ENCODE measurements around the gene ZNF536. TPM values are rescaled to one million over a fixed set of nuclear protein-coding genes. Genes with fewer than 3 reads are reported as not detected.

The ZNF536 gene
- total RNA-seq, 5 donors from 2014 or later (not counting 1 experiment from before 2014, with no cell fraction given), result 0.03 to 0.40 (median 0.07) TPM; not detected in 1

- H3K36me3 ChIP-seq (ENCODE audit: control insufficient read depth in 2 of 2, extremely low read depth in 1 of 2, insufficient read depth in 1 of 2, low read length in 1 of 2), result no peaks in the 10 kb centered on the region
- POLR2A ChIA-PET, result no interaction called here
- H3K4me1 ChIP-seq (ENCODE audit: control insufficient read depth in 1 of 2, extremely low read depth in 1 of 2, insufficient read depth in 2 of 2, low read length in 2 of 2), result no peaks in the 10 kb centered on the region
- no peaks in the 10 kb centered on the region for H3K4me1 Mint-ChIP-seq
- no peaks in the 10 kb centered on the region for H3K36me3 Mint-ChIP-seq
- H3K27me3 ChIP-seq (replicated peaks in 1 of 2; ENCODE audit: control insufficient read depth in 2 of 2, extremely low read depth in 1 of 2, insufficient read depth in 2 of 2, low read length in 1 of 2), result peaks cover 0 to 9% of the 10 kb centered on the region in 2 experiments
- no peaks in the 10 kb centered on the region for H3K27me3 Mint-ChIP-seq
- no peak overlapping the region for H3K4me3 ChIP-seq (ENCODE audit: control insufficient read depth in 1 of 2, extremely low read depth in 1 of 2, low read length in 1 of 2)
- no peak for DNase-seq
- CTCF ChIA-PET, result no interaction called here
- H3K4me3 Mint-ChIP-seq, result no peak overlapping the region
- no peaks in the 10 kb centered on the region for H3K9me3 ChIP-seq
- H3K27ac ChIP-seq (ENCODE audit: low read length), result no peak overlapping the region
- no peak for ATAC-seq (replicated peaks in 1 of 4)
- no peak overlapping the region for H3K27ac Mint-ChIP-seq
- H3K9me3 Mint-ChIP-seq, result no peaks in the 10 kb centered on the region
- 85% methylated on average over 2 of the region's 5 CpGs for WGBS (ENCODE audit: insufficient coverage)
These were observed 193.5 kb downstream of the ZNF536 start for GRCh38 chr19:30565636-30566035.

GRCh38 chr19:30566681-30567420 is 194.7 kb downstream of the ZNF536 start:
- no peaks in the 10 kb centered on the region for H3K4me1 Mint-ChIP-seq
- no peaks in the 10 kb centered on the region for H3K9me3 Mint-ChIP-seq
- CTCF ChIA-PET, result no interaction called here
- POLR2A ChIA-PET, result no interaction called here
- no peaks in the 10 kb centered on the region for H3K36me3 Mint-ChIP-seq
- no peak for DNase-seq
- Histone ChIP-seq H3K36me3 (ENCODE audit: control insufficient read depth in 2 of 2, extremely low read depth in 1 of 2, insufficient read depth in 1 of 2, low read length in 1 of 2) (no peaks in the 10 kb centered on the region), H3K27me3 (replicated peaks in 1 of 2; ENCODE audit: control insufficient read depth in 2 of 2, extremely low read depth in 1 of 2, insufficient read depth in 2 of 2, low read length in 1 of 2) (peaks cover 0 to 8% of the 10 kb centered on the region in 2 experiments), H3K9me3 (no peaks in the 10 kb centered on the region), H3K27ac (ENCODE audit: low read length) (no peak overlapping the region), H3K4me1 (ENCODE audit: control insufficient read depth in 1 of 2, extremely low read depth in 1 of 2, insufficient read depth in 2 of 2, low read length in 2 of 2) (no peaks in the 10 kb centered on the region), H3K4me3 (ENCODE audit: control insufficient read depth in 1 of 2, extremely low read depth in 1 of 2, low read length in 1 of 2) (no peak overlapping the region)
- ATAC-seq (replicated peaks in 1 of 4), result no peak
- 92% methylated on average over 12 of the region's 22 CpGs for WGBS (ENCODE audit: insufficient coverage)
- H3K27me3 Mint-ChIP-seq, result no peaks in the 10 kb centered on the region
- no peak overlapping the region for H3K27ac Mint-ChIP-seq
- no peak overlapping the region for H3K4me3 Mint-ChIP-seq

DNA sequence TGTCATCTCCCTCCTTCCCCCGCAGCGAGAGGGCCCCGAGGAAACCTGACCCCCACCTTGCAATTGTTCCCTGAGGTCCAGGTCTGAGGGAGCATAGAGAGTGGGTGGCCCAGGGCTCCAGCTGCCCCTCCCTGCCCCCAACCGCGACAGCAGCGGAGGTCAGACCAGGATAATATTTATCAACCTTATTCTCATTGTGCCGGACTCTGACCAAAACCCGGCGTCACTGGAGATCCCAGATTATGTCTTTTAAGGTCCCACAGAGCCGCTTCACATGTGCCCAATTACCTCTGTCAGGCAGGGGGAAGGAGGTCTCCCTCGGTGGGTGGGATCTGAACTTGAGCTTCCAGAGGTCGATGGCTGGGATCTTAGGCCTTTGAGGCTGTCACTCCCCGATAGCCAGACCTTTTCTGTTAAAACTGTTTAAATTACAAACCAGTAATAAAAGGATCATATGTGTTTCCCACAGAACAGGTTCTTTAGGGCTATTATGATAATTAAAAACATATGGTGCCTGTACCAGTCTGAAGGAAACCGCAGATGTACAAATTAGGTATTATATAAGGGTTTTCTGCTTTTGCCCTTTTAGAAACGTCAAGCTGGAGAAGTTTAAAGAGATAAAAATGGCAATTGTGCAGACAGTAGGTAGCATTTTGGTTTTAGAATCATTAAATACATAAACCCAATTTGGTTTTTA is 195.5 kb downstream of the ZNF536 start:
- peaks cover 0 to 5% of the 10 kb centered on the region in 2 experiments for H3K27me3 ChIP-seq (replicated peaks in 1 of 2; ENCODE audit: control insufficient read depth in 2 of 2, extremely low read depth in 1 of 2, insufficient read depth in 2 of 2, low read length in 1 of 2)
- POLR2A ChIA-PET, result no interaction called here
- CTCF ChIA-PET, result no interaction called here
- ATAC-seq (replicated peaks in 1 of 4) (no peak), DNase-seq (no peak)
- H3K9me3 ChIP-seq, result no peaks in the 10 kb centered on the region
- Mint-ChIP-seq H3K36me3 (no peaks in the 10 kb centered on the region), H3K9me3 (no peaks in the 10 kb centered on the region), H3K4me3 (no peak overlapping the region), H3K27me3 (no peaks in the 10 kb centered on the region), H3K27ac (no peak overlapping the region), H3K4me1 (no peaks in the 10 kb centered on the region)
- H3K36me3 ChIP-seq (ENCODE audit: control insufficient read depth in 2 of 2, extremely low read depth in 1 of 2, insufficient read depth in 1 of 2, low read length in 1 of 2), result no peaks in the 10 kb centered on the region
- WGBS (ENCODE audit: insufficient coverage), result no CpG with 5 or more reads among the region's 15 CpGs
- no peak overlapping the region for H3K27ac ChIP-seq (ENCODE audit: low read length)
- H3K4me1 ChIP-seq (ENCODE audit: control insufficient read depth in 1 of 2, extremely low read depth in 1 of 2, insufficient read depth in 2 of 2, low read length in 2 of 2), result no peaks in the 10 kb centered on the region
- no peak overlapping the region for H3K4me3 ChIP-seq (ENCODE audit: control insufficient read depth in 1 of 2, extremely low read depth in 1 of 2, low read length in 1 of 2)

GRCh38 chr19:30570194-30570593 is 198.0 kb downstream of the ZNF536 start:
- H3K4me1 Mint-ChIP-seq, result no peaks in the 10 kb centered on the region

GRCh38 chr19:30577551-30578105 is 205.4 kb downstream of the ZNF536 start:
- Histone ChIP-seq H3K4me1 (ENCODE audit: control insufficient read depth in 1 of 2, extremely low read depth in 1 of 2, insufficient read depth in 2 of 2, low read length in 2 of 2) (no peaks in the 10 kb centered on the region), H3K27ac (ENCODE audit: low read length) (no peak overlapping the region), H3K36me3 (ENCODE audit: control insufficient read depth in 2 of 2, extremely low read depth in 1 of 2, insufficient read depth in 1 of 2, low read length in 1 of 2) (no peaks in the 10 kb centered on the region), H3K9me3 (no peaks in the 10 kb centered on the region), H3K27me3 (replicated peaks in 1 of 2; ENCODE audit: control insufficient read depth in 2 of 2, extremely low read depth in 1 of 2, insufficient read depth in 2 of 2, low read length in 1 of 2) (peaks cover 0 to 10% of the 10 kb centered on the region in 2 experiments), H3K4me3 (ENCODE audit: control insufficient read depth in 1 of 2, extremely low read depth in 1 of 2, low read length in 1 of 2) (no peak overlapping the region)
- Mint-ChIP-seq H3K4me3 (no peak overlapping the region), H3K27me3 (peaks cover 6 to 7% of the 10 kb centered on the region in 2 donors), H3K36me3 (no peaks in the 10 kb centered on the region), H3K4me1 (no peaks in the 10 kb centered on the region), H3K9me3 (no peaks in the 10 kb centered on the region), H3K27ac (no peak overlapping the region)
- ChIA-PET POLR2A (interaction anchor here in 1 of 2 donors (0.6 kb wide), 1 partner anchor 22 kb away, joined by 3 read pairs; no protein-coding TSS in a partner anchor), CTCF (no interaction called here)
- ATAC-seq (replicated peaks in 1 of 4) (no peak), DNase-seq (no peak)
- WGBS (ENCODE audit: insufficient coverage), result 40% methylated on average over 1 of the region's 6 CpGs

More at GRCh38 chr19:30570194-30570593, 198.0 kb downstream of the ZNF536 start:
- Mint-ChIP-seq H3K9me3 (no peaks in the 10 kb centered on the region), H3K27me3 (no peaks in the 10 kb centered on the region), H3K27ac (no peak overlapping the region), H3K4me3 (no peak overlapping the region), H3K36me3 (no peaks in the 10 kb centered on the region)
- DNase-seq (no peak), ATAC-seq (replicated peaks in 1 of 4) (no peak)
- POLR2A ChIA-PET, result no interaction called here
- no peak overlapping the region for H3K4me3 ChIP-seq (ENCODE audit: control insufficient read depth in 1 of 2, extremely low read depth in 1 of 2, low read length in 1 of 2)
- CTCF ChIA-PET, result no interaction called here
- H3K9me3 ChIP-seq, result no peaks in the 10 kb centered on the region
- no peak overlapping the region for H3K27ac ChIP-seq (ENCODE audit: low read length)
- H3K27me3 ChIP-seq (replicated peaks in 1 of 2; ENCODE audit: control insufficient read depth in 2 of 2, extremely low read depth in 1 of 2, insufficient read depth in 2 of 2, low read length in 1 of 2), result peaks cover 0 to 6% of the 10 kb centered on the region in 2 experiments
- no peaks in the 10 kb centered on the region for H3K36me3 ChIP-seq (ENCODE audit: control insufficient read depth in 2 of 2, extremely low read depth in 1 of 2, insufficient read depth in 1 of 2, low read length in 1 of 2)
- H3K4me1 ChIP-seq (ENCODE audit: control insufficient read depth in 1 of 2, extremely low read depth in 1 of 2, insufficient read depth in 2 of 2, low read length in 2 of 2), result no peaks in the 10 kb centered on the region
- WGBS (ENCODE audit: insufficient coverage), result 82% methylated on average over 9 of the region's 14 CpGs

GRCh38 chr19:30579419-30579818 is 207.2 kb downstream of the ZNF536 start:
- no peak overlapping the region for H3K4me3 Mint-ChIP-seq
- CTCF ChIA-PET, result no interaction called here
- POLR2A ChIA-PET, result no interaction called here
- ATAC-seq (replicated peaks in 1 of 4) (no peak), DNase-seq (no peak)
- Histone ChIP-seq H3K4me3 (ENCODE audit: control insufficient read depth in 1 of 2, extremely low read depth in 1 of 2, low read length in 1 of 2) (no peak overlapping the region), H3K4me1 (ENCODE audit: control insufficient read depth in 1 of 2, extremely low read depth in 1 of 2, insufficient read depth in 2 of 2, low read length in 2 of 2) (no peaks in the 10 kb centered on the region), H3K27me3 (replicated peaks in 1 of 2; ENCODE audit: control insufficient read depth in 2 of 2, extremely low read depth in 1 of 2, insufficient read depth in 2 of 2, low read length in 1 of 2) (peaks cover 0 to 22% of the 10 kb centered on the region in 2 experiments), H3K27ac (ENCODE audit: low read length) (no peak overlapping the region), H3K36me3 (ENCODE audit: control insufficient read depth in 2 of 2, extremely low read depth in 1 of 2, insufficient read depth in 1 of 2, low read length in 1 of 2) (no peaks in the 10 kb centered on the region), H3K9me3 (no peaks in the 10 kb centered on the region)
- no peaks in the 10 kb centered on the region for H3K36me3 Mint-ChIP-seq
- H3K4me1 Mint-ChIP-seq, result no peaks in the 10 kb centered on the region
- H3K27me3 Mint-ChIP-seq, result peaks cover 8 to 15% of the 10 kb centered on the region in 2 donors
- H3K27ac Mint-ChIP-seq, result no peak overlapping the region
- H3K9me3 Mint-ChIP-seq, result no peaks in the 10 kb centered on the region
- no CpG with 5 or more reads among the region's 3 CpGs for WGBS (ENCODE audit: insufficient coverage)

Data from T-cell (primary cell).